CD4-positive, alpha-beta T cell treated with Interleukin-4 for 4 hours (primary cell): ENCODE measurements around the gene UPK3BL2.
"Not testable (repeated sequence)": the region's sequence is repeated elsewhere in the genome, so short reads cannot be mapped to it uniquely, and the experiment has no call there.

Experiments
- DNase-seq: peaks from one replicate; pipeline ENCODE4 v3.0.0-alpha.2; 2020

Gene UPK3BL2

GRCh38 chr7:102527822-102528793 lies 15.4 kb downstream of the UPK3BL2 start:
- not testable (repeated sequence) for DNase-seq

GRCh38 chr7:102527182-102527581 lies 16.3 kb downstream of the UPK3BL2 start:
- not testable (repeated sequence) for DNase-seq

- not testable (repeated sequence) for DNase-seq
Measured at GRCh38 chr7:102524803-102525202, 18.7 kb downstream of the UPK3BL2 start.

GRCh38 chr7:102520797-102521196 lies 22.7 kb downstream of the UPK3BL2 start:
- not testable (repeated sequence) for DNase-seq

- not testable (repeated sequence) for DNase-seq
Measured at GRCh38 chr7:102517550-102518147, 25.8 kb downstream of the UPK3BL2 start, which contains the start of gene RASA4B. TSS of gene RASA4B (minus strand) at chr7:102517777. CDS start at chr7:102517710, 67 bp downstream.

- DNase-seq = not testable (repeated sequence)
Measured at GRCh38 chr7:102516951-102517350, 26.5 kb downstream of the UPK3BL2 start.

GRCh38 chr7:102515889-102516288 lies 27.6 kb downstream of the UPK3BL2 start:
- not testable (repeated sequence) for DNase-seq

- not testable (repeated sequence) for DNase-seq
Measured at GRCh38 chr7:102514881-102515721, 28.4 kb downstream of the UPK3BL2 start.

- not testable (repeated sequence) for DNase-seq
Measured at GRCh38 chr7:102512642-102513221, 30.8 kb downstream of the UPK3BL2 start.

GRCh38 chr7:102511860-102512522 lies 31.5 kb downstream of the UPK3BL2 start:
- DNase-seq = not testable (repeated sequence)

- not testable (repeated sequence) for DNase-seq
Measured at GRCh38 chr7:102510575-102510974, 32.9 kb downstream of the UPK3BL2 start.

GRCh38 chr7:102507410-102508088 lies 35.9 kb downstream of the UPK3BL2 start:
- not testable (repeated sequence) for DNase-seq

GRCh38 chr7:102505298-102506185 lies 38.0 kb downstream of the UPK3BL2 start:
- not testable (repeated sequence) for DNase-seq

GRCh38 chr7:102503141-102503540 lies 40.4 kb downstream of the UPK3BL2 start:
- DNase-seq = not testable (repeated sequence)

GRCh38 chr7:102498321-102498720 lies 45.2 kb downstream of the UPK3BL2 start:
- DNase-seq = not testable (repeated sequence)

GRCh38 chr7:102497308-102497707 lies 46.2 kb downstream of the UPK3BL2 start:
- DNase-seq = not testable (repeated sequence)

GRCh38 chr7:102496861-102497260 lies 46.6 kb downstream of the UPK3BL2 start:
- not testable (repeated sequence) for DNase-seq

GRCh38 chr7:102494473-102495149 lies 48.9 kb downstream of the UPK3BL2 start:
- not testable (repeated sequence) for DNase-seq

GRCh38 chr7:102494026-102494425 lies 49.5 kb downstream of the UPK3BL2 start:
- peak; percentile 35 for DNase-seq
